HEK293T (cell line): Measurements from ENCODE around the gene CDCA5.

Experiments used
- CTCF ChIA-PET: fragments of 350-600 bp; formaldehyde crosslinking; extraction: SDS; loops from one replicate; lab custom pipeline; 2021; ENCODE audit warnings: antibody characterized with exemption, inconsistent platforms; lab: Yijun Ruan, JAX
- POLR2A ChIA-PET: fragments of 350-600 bp; formaldehyde crosslinking; extraction: SDS; loops from one replicate; lab custom pipeline; 2020; ENCODE audit warnings: antibody characterized with exemption, inconsistent platforms; lab: Yijun Ruan, JAX
- DNase-seq: peaks from one replicate; pipeline ENCODE4 v3.0.0; 2012; ENCODE audit warnings: mixed read lengths; ENCODE audit errors: extremely low spot score
- ARNT ChIP-seq: fragments of 450-650 bp; IDR thresholded peaks from 2 replicates; pipeline ENCODE4 v1.6.1; 2017; ENCODE audit warnings: mild to moderate bottlenecking
- BHLHE40 ChIP-seq: fragments of 450-650 bp; IDR thresholded peaks from 2 replicates; pipeline ENCODE4 v1.6.1; 2016; ENCODE audit warnings: mild to moderate bottlenecking, moderate library complexity, borderline replicate concordance
- CTBP1 ChIP-seq: fragments of 450-650 bp; IDR thresholded peaks from 2 replicates; pipeline ENCODE4 v1.6.1; 2016; ENCODE audit warnings: borderline replicate concordance
- ELF4 ChIP-seq: fragments of 450-650 bp; IDR thresholded peaks from 2 replicates; pipeline ENCODE4 v1.6.1; 2017; ENCODE audit warnings: antibody characterized with exemption
- FOXA1 ChIP-seq: fragments of 450-650 bp; IDR thresholded peaks from 2 replicates; pipeline ENCODE4 v1.6.1; 2016; ENCODE audit warnings: mild to moderate bottlenecking
- FOXK2 ChIP-seq: fragments of 450-650 bp; IDR thresholded peaks from 2 replicates; pipeline ENCODE4 v1.6.1; 2016; ENCODE audit warnings: mild to moderate bottlenecking
- FOXM1 ChIP-seq: fragments of 450-650 bp; IDR thresholded peaks from 2 replicates; pipeline ENCODE4 v1.6.1; 2017; ENCODE audit warnings: mild to moderate bottlenecking, borderline replicate concordance
- HDGF ChIP-seq: fragments of 450-650 bp; IDR thresholded peaks from 2 replicates; pipeline ENCODE4 v1.6.1; 2017; ENCODE audit warnings: antibody characterized with exemption, borderline replicate concordance
- L3MBTL2 ChIP-seq: fragments of 450-650 bp; conservative IDR thresholded peaks from 2 replicates; pipeline ENCODE4 v1.6.1; 2016; ENCODE audit warnings: mild to moderate bottlenecking
- LEF1 ChIP-seq: fragments of 450-650 bp; IDR thresholded peaks from 2 replicates; pipeline ENCODE4 v1.6.1; 2017; ENCODE audit warnings: mild to moderate bottlenecking, borderline replicate concordance
- NFRKB ChIP-seq: fragments of 450-650 bp; IDR thresholded peaks from 2 replicates; pipeline ENCODE4 v1.6.1; 2016; ENCODE audit warnings: mild to moderate bottlenecking, moderate library complexity
- PKNOX1 ChIP-seq: fragments of 450-650 bp; IDR thresholded peaks from 2 replicates; pipeline ENCODE4 v1.6.1; 2016
- SP1 ChIP-seq: fragments of 450-650 bp; IDR thresholded peaks from 2 replicates; pipeline ENCODE4 v1.6.1; 2017
- SUZ12 ChIP-seq: fragments of 450-650 bp; IDR thresholded peaks from 2 replicates; pipeline ENCODE4 v1.6.1; 2016; ENCODE audit warnings: mild to moderate bottlenecking
- TARDBP ChIP-seq: fragments of 450-650 bp; IDR thresholded peaks from 2 replicates; pipeline ENCODE4 v1.6.1; 2016
- ZNF384 ChIP-seq: fragments of 450-650 bp; IDR thresholded peaks from 2 replicates; pipeline ENCODE4 v1.6.1; 2016

CDCA5 gene

GRCh38 chr11:65111744-65112545, 28.1 kb upstream of the CDCA5 start, which contains the start of gene TM7SF2:
Gene TM7SF2 (plus strand): TSS chr11:65111872. CDS start chr11:65112016, 144 bp downstream.
- DNase-seq: peak; percentile 91
- POLR2A ChIA-PET: interaction anchor here (0.6 to 4.2 kb wide), 17 partner anchors 9 to 1177 kb away, joined by 3 to 35 read pairs (median 5); partner anchors contain the start of genes ARL2, CAPN1, CDCA5 and FAU
- TF ChIP-seq ELF4 (peak; percentile 41; the same call in 1 of the 2 replicates), HDGF (0 out of 2 replicates have a peak, but pooled peaks have one; percentile 17), TARDBP (no peak), FOXK2 (no peak), LEF1 (no peak), NFRKB (no peak)
- CTCF ChIA-PET: interaction anchor here (0.6 to 3.5 kb wide), 9 partner anchors 8 to 388 kb away, joined by 3 to 20 read pairs (median 5); partner anchors contain the start of genes ARL2 and CAPN1

GRCh38 chr11:65111159-65111743, 27.4 kb upstream of the CDCA5 start:
- no peak for DNase-seq
- TF ChIP-seq SUZ12: no peak
- TF ChIP-seq PKNOX1: no peak
- no peak for TF ChIP-seq FOXA1
- TF ChIP-seq SP1: no peak
- peak; percentile 93; the same call in 1 of the 2 replicates for TF ChIP-seq HDGF
- ChIA-PET CTCF (interaction anchor here (0.6 to 3.5 kb wide), 10 partner anchors 8 to 232 kb away, joined by 3 to 20 read pairs (median 4); partner anchors contain the start of genes ARL2 and CAPN1), POLR2A (interaction anchor here (0.6 to 4.2 kb wide), 16 partner anchors 9 to 98 kb away, joined by 3 to 35 read pairs (median 6); partner anchors contain the start of genes ARL2, CAPN1, CDCA5 and FAU)

DNA sequence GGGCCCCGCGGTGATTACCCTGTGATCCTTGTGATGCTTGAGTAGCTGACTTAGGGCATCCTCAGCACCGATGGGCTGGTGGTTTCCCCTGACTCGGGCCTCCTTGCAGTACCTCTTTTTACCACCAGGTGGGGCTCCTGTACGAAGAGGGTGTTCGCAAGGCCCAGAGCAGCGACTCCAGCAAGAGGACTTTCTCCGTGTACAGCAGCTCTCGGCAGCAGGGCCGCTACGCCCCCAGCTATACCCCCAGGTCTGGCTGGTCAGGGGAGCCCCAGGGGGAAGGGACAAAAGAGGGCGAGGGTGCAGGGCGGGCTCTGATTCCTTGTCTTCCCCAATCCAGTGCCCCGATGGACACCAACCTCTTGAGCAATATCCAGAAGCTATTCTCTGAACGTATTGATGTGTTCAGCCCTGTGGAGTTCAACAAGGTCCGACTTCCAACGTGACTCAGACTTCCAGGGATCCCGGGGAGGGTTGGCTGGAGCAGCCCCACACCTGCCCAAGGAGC, 26.6 kb upstream of the CDCA5 start:
- POLR2A ChIA-PET: interaction anchor here (0.6 to 4.2 kb wide), 11 partner anchors 8 to 151 kb away, joined by 3 to 35 read pairs (median 6); partner anchors contain the start of genes CAPN1, FAU, MRPL49 and POLA2
- peak; percentile 86 for DNase-seq
- TF ChIP-seq ZNF384 (no peak), TARDBP (no peak), CTBP1 (no peak), FOXK2 (no peak), NFRKB (no peak), SP1 (no peak), PKNOX1 (no peak)
- CTCF ChIA-PET: interaction anchor here (0.6 to 3.5 kb wide), 11 partner anchors 8 to 231 kb away, joined by 3 to 20 read pairs (median 4); partner anchors contain the start of gene ARL2

DNA sequence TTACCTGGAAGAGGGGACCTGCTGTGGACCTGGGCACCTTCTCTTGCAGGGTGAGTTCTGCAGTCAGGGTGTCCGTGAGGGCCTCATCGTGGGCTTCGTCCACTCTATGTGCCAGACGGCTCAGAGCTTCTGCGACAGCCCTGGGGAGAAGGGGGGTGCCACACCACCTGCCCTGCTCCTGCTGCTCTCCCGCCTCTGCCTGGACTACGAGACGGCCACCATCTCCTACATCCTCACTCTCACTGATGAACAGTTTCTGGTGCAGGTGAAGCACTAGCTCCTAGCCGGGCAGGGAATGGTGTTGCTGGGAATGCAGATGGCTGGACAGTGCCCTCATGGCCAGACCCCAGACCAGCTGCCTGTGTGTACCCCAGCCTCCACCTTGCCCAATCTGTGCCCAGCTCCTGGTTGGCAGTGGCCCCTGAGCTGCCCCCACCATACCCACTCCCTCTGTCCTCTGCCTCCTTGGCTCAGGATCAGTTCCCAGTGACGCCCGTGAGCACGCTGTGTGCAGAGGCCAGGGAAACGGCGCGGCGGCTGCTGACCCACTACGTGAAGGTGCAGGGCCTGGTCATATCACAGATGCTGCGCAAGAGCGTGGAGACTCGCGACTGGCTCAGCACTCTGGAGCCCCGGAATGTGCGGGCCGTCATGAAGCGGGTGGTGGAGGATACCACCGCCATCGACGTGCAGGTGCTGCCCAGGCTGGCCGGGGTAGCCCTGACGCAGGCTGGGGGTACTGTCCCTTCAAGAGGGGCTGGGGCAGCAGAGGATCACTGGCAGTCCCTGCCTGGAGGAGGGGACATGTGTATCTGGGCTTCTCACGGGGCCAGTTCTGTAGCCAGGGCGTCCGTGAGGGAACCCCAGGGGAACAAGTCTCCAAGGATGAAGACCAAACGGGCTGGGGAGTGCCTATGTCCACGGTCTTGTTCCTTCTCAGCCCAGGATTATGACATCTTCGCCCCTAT, 25.7 kb upstream of the CDCA5 start:
- no peak for DNase-seq
- ChIA-PET POLR2A (interaction anchor here (0.8 to 4.2 kb wide), 5 partner anchors 11 to 152 kb away, joined by 3 to 35 read pairs (median 13); partner anchors contain the start of genes FAU, MRPL49, POLA2 and SYVN1), CTCF (interaction anchor here (1.0 to 3.5 kb wide), 7 partner anchors 7 to 219 kb away, joined by 3 to 20 read pairs (median 4); no protein-coding TSS in a partner anchor)
- TF ChIP-seq SP1: no peak
- TF ChIP-seq NFRKB: no peak
- TF ChIP-seq TARDBP: no peak
- TF ChIP-seq L3MBTL2: no peak
- no peak for TF ChIP-seq FOXM1
- no peak for TF ChIP-seq CTBP1
- no peak for TF ChIP-seq ZNF384
- no peak for TF ChIP-seq FOXK2
- no peak for TF ChIP-seq ELF4
- TF ChIP-seq ARNT: no peak
- no peak for TF ChIP-seq BHLHE40
- TF ChIP-seq FOXA1: no peak
- TF ChIP-seq LEF1: no peak
- no peak for TF ChIP-seq PKNOX1
- TF ChIP-seq HDGF: no peak
- TF ChIP-seq SUZ12: no peak
